IPS-18c (cell line): ENCODE results near the gene RPL6.
"Not testable (repeated sequence)": the region's sequence is repeated elsewhere in the genome, so short reads cannot be mapped to it uniquely, and the experiment has no call there.

Experiments
- H3K4me3 ChIP-seq: 2 replicates; pipeline ENCODE4 v1.7.0; 2013; ENCODE audit warnings: low read depth, mild to moderate bottlenecking, low read length, moderate library complexity; ENCODE audit not compliant: insufficient read depth
- H3K9me3 ChIP-seq: one replicate; pipeline ENCODE4 v1.6.1; 2013; ENCODE audit warnings: mild to moderate bottlenecking, low read length, moderate library complexity; ENCODE audit not compliant: control insufficient read depth, insufficient read depth

Gene RPL6

GRCh38 chr12:112424126-112424525, 14.7 kb upstream of the RPL6 start:
- Histone ChIP-seq H3K4me3 (no peak overlapping the region), H3K9me3 (no peaks in the 10 kb centered on the region)

GRCh38 chr12:112422531-112422930, 13.1 kb upstream of the RPL6 start:
- Histone ChIP-seq H3K9me3 (no peaks in the 10 kb centered on the region), H3K4me3 (no peak overlapping the region)

GRCh38 chr12:112421363-112421762, 12.0 kb upstream of the RPL6 start:
- Histone ChIP-seq H3K9me3 (no peaks in the 10 kb centered on the region), H3K4me3 (no peak overlapping the region)

GRCh38 chr12:112420740-112421139, 11.3 kb upstream of the RPL6 start:
- Histone ChIP-seq H3K9me3 (no peaks in the 10 kb centered on the region), H3K4me3 (no peak overlapping the region)

DNA sequence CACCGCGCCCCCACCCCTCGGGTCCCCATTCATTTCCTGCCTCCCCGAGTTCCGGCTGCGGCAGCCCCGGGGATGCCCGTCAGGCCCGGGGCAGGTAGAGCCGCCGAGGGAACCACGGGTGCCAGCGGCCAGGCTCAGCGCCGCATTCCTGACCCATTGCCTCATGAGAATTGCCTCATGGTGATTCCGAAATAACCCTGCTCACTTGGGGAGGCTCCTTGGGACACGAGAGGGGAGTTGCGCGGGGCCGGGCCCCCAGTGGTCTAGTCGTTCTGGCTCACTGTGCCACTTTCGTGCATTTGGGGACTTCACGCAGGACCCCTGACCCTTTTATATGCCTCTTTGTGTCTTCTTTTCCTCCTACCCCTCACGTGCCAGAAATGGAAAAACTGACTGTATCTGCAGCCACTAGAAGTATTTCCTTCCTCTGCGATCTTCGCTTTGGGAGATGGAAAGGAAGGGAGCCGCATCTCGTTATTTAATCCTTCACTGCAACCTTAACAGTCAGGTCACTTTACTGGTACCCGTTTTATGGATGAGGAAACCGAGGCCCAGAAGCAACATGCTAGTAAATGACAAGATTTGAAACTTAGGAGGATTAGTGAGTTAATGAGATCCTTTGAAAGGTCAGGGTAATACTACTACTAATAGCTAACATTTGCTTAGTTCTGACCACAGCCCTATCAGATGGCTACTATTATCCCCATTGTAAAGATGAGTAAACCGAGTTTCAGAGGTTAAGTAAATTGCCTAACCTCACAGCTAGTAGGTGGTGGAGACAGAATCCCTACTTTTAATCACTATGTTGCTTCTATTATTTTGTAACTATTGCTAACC, 10.1 kb upstream of the RPL6 start:
- no peaks in the 10 kb centered on the region for H3K9me3 ChIP-seq
- H3K4me3 ChIP-seq, result peak overlapping the region; percentile 98

- peak within 1 kb of the TSS; percentile 98 for H3K4me3 ChIP-seq
- H3K9me3 ChIP-seq, result no peaks in the 10 kb centered on the region
Observed at GRCh38 chr12:112418608-112419296, 9.3 kb upstream of the RPL6 start, which contains the start of gene PTPN11. TSS of gene PTPN11 (plus strand) at chr12:112418947. CDS start at chr12:112419112, 165 bp downstream.

DNA sequence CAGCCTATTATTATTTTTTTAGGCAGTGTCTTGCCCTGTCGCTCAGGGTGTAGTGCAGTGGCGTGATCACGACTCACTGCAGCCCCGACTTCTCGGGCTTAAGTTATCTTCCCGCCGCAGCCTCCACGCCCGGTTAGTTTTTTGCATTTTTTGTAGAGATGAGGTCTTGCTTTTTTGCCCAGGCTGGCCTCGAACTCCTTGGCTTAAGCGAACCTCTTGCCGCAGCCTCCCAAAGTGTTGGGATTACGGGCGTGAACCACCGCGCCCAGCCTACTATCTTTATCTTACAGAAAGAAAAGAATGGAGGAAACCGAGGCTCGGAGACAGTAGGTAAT, 8.8 kb upstream of the RPL6 start:
- H3K4me3 ChIP-seq, result peak overlapping the region; percentile 98

GRCh38 chr12:112415457-112415856, 6.1 kb upstream of the RPL6 start:
- not testable (repeated sequence) for H3K9me3 ChIP-seq, H3K4me3 ChIP-seq

More for the DNA sequence above, 8.8 kb upstream of the RPL6 start:
- no peaks in the 10 kb centered on the region for H3K9me3 ChIP-seq

- no peak overlapping the region for H3K4me3 ChIP-seq
Observed at GRCh38 chr12:112413855-112414625, 4.6 kb upstream of the RPL6 start.

DNA sequence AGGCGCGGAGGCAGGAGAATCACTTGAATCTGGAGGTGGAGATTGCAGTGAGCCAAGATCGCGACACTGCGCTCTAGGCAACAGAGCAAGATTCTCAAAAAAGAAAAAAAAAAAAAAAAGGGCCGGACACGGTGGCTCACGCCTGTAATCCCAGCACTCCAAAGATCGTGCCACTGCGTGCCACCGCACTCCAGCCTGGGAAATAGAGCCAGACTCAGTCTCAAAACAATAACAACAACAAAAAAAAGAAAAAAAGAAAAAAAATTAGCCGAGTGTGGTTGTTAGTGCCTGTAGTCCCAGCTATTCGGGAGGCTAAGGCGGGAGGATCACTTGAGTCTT, 470 bp upstream of the RPL6 start:
- Histone ChIP-seq H3K9me3 (no peaks in the 10 kb centered on the region), H3K4me3 (no peak overlapping the region)

More at GRCh38 chr12:112413855-112414625, 4.6 kb upstream of the RPL6 start:
- H3K9me3 ChIP-seq, result no peaks in the 10 kb centered on the region

GRCh38 chr12:112408621-112409020, 784 bp downstream of the RPL6 start:
- peak overlapping the region; percentile 99 for H3K4me3 ChIP-seq
- H3K9me3 ChIP-seq, result no peaks in the 10 kb centered on the region

- H3K4me3 ChIP-seq, result peak overlapping the region; percentile 99
- not testable (repeated sequence) for H3K9me3 ChIP-seq
Observed at GRCh38 chr12:112407683-112408082, 1.7 kb downstream of the RPL6 start.

DNA sequence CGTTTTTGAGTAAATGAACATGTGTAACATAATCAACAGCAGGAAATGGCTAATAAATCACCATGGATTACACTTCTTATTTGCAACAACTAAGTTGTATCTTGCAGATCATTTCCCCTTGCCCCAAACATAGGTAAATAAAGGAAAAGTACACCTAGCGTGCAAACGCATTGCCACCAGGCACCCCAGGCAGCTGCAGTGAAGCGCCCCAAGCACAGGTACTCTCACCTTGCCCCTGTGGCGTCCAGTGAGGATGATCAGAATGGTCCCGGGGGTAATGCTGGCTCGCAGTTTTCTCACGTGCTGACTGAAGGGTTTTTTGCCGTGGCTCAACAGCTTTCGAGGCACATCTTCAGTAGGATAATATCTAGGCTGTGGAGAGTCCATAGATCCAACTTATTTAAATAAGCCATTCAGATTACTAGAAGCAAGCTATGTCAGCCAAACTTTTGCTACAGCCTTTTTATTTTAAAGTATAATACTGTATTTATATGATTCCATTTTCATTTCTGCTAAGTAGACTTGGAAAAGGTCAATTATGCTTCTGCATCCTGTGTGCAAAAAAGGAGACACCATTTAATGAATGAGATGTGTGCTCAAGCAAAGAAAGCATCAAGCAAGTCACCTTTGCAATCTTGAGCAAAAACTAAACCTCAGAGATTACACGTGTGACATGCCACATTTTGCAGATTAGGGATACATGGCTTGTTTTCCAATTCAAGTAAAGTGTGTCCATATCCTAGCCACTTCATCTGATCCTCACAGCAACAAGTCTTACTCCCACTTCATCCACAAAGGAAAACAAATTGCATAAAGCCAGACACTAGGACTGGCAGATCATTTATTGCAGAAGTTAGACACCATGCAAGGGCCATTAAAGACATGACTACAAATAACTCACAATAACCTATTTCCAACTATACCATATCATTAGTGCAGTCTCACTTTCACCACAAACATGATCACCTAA, 2.6 kb downstream of the RPL6 start:
- no peak overlapping the region; the same call in 1 of the 2 replicates for H3K4me3 ChIP-seq
- no peaks in the 10 kb centered on the region for H3K9me3 ChIP-seq

GRCh38 chr12:112401903-112402498, 7.4 kb downstream of the RPL6 start:
- Histone ChIP-seq H3K9me3 (no peaks in the 10 kb centered on the region), H3K4me3 (no peak overlapping the region)

DNA sequence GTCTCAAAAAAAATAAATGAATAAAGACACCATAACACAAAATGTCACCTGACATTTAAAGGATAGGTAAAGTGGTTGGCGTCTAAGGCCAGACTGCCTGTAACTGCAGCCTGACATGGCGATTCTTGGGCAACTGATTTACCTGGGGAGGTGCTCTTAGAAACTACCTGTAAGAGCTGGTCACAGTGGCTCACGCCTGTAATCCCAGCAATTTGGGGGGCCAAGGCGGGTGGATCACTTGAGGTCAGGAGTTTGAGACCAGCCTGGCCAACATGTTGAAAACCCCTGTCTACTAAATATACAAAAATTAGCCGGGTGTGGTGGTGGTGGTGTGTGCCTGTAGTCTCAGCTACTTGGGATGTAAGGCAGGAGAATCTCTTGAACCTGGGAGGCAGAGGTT, 8.4 kb downstream of the RPL6 start:
- no peaks in the 10 kb centered on the region for H3K9me3 ChIP-seq
- no peak overlapping the region for H3K4me3 ChIP-seq

- H3K9me3 ChIP-seq, result no peaks in the 10 kb centered on the region
Observed at GRCh38 chr12:112393328-112393727, 16.1 kb downstream of the RPL6 start.

More at GRCh38 chr12:112393328-112393727, 16.1 kb downstream of the RPL6 start:
- H3K4me3 ChIP-seq, result no peak overlapping the region
